Cardiac muscle cell (in vitro differentiated cells and primary cell): Measurements from ENCODE around the gene CCDC88C. TPM values are rescaled to one million over a fixed set of nuclear protein-coding genes. Genes with fewer than 3 reads are reported as not detected.

Experiments
- DNase-seq, 2 donors: peaks; one replicate each; pipeline versions ENCODE4 v3.0.0 to v3.0.0-alpha.2; 2010 to 2017; ENCODE audit warnings: low read depth in 1 of 2, low spot score in 1 of 2
- H3K27ac ChIP-seq: fragments of 200-600 bp; sonication (generic); 2 replicates; pipeline ENCODE4 v1.5.1; 2016
- H3K27me3 ChIP-seq: fragments of 200-600 bp; sonication (generic); 2 replicates; pipeline ENCODE4 v1.6.0; 2016; ENCODE audit warnings: control low read depth
- H3K36me3 ChIP-seq: fragments of 200-600 bp; sonication (generic); 2 replicates; pipeline ENCODE4 v1.5.1; 2016; ENCODE audit warnings: control low read depth
- H3K4me1 ChIP-seq: fragments of 200-600 bp; sonication (generic); 2 replicates; pipeline ENCODE4 v1.8.1; 2017; ENCODE audit warnings: low read depth, mild to moderate bottlenecking, mixed run types
- H3K4me3 ChIP-seq: fragments of 200-600 bp; sonication (generic); 2 replicates; pipeline ENCODE4 v1.5.1; 2016; ENCODE audit warnings: mild to moderate bottlenecking
- H3K9me3 ChIP-seq: fragments of 200-600 bp; sonication (generic); 2 replicates; pipeline ENCODE4 v1.5.1; 2017; ENCODE audit warnings: low read depth, mild to moderate bottlenecking, control low read depth
- polyA plus RNA-seq: library from polyadenylated mRNA; unstranded; fragments of >200 nt; fragmentation: Nextera tagmentation; extraction: Ambion mirVana; gene quantifications from 2 replicates; pipeline ENCODE4 v1.2.1, GENCODE V29; 2016
- total RNA-seq: library from RNA; depleted of rRNA; stranded (reverse); fragments of >200 nt; gene quantifications from 2 replicates; pipeline ENCODE4 v1.2.3, GENCODE V29; 2016
- TF ChIP-seq, protein P1 (sequence below): IDR thresholded peaks from 2 replicates; pipeline ENCODE4 v1.5.1; 2012; ENCODE audit warnings: low read depth, mild to moderate bottlenecking, low read length

The CCDC88C gene
- total and polyA plus RNA-seq, 2 experiments from 2014 or later = 0.49 to 1.2 TPM

DNA sequence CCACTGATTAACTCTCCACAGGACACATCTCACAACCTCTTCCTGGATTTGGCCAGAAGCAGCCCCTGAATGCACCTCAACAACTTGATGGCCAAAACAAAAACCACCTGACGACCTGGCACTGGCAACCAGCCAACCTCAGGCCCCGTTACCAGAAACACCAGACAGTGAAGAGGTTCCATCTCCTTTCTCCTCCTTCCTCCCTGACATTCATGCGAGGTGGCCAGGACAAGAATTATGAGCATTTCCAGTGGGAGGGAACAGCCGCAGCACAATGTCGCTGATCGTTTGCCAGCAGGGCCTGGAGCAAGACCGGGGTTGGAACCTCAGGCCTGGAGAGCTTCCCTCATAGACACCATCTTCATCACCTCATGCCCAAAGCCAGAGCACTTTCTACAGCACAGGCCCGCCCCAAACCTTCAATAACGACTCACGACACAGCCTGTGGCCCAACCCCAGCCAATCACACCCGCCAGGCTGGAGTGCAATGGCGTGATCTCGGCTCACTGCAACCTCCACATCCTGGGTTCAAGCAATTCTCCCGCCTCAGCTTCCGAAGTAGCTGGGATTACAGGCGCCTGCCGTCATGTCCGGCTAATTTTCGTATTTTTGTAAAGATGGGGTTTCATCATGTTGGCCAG is 48.7 kb downstream of the CCDC88C start:
- peaks cover 59% of the 10 kb centered on the region for H3K27me3 ChIP-seq

DNA sequence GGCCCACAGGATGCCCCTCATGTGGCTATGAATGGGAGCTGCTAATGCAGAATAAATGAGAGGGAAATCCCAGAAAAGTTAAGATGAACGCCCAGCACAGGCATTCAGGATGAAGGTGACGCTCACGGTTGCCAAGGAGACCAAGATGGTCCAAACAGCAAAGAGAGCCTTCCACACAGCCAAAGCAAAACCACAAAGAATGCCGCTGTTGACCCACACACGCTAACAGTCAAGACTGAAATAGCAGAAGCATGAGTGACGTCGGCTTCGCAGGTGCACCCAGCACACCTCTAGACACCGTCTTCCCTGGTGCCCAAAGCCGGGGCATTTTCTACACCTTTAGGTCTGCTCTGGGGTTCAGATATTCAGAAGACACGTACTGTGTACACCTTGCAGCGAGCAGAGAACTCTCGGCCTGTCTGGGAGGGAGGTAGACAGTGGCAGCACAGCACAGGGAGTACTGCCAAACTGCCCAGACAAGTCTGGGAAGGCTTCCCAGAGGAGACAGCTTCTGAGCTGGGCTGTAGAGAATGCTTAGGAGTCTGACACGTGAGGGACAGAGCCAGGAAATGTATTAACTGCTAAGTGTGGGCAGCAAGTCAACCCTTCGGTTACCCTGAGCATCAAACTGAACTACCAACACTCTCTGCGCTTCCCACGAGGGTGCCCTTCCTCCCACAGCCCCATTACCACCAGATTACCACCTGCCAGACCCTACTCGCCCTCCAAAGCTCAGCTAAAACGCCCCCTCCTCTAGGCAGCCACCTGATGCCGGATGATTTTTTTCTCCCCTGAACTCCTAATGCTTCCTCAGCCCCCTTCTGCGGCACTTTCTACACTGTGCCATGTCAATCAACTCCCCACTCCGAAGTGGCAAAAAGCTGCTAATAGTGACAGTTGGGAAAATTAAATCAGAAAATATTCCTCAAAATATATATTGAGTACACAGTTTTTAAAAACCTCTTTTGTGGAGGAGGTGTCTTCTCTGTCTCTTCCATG is 50.1 kb downstream of the CCDC88C start:
- TF ChIP-seq, protein P1, sequence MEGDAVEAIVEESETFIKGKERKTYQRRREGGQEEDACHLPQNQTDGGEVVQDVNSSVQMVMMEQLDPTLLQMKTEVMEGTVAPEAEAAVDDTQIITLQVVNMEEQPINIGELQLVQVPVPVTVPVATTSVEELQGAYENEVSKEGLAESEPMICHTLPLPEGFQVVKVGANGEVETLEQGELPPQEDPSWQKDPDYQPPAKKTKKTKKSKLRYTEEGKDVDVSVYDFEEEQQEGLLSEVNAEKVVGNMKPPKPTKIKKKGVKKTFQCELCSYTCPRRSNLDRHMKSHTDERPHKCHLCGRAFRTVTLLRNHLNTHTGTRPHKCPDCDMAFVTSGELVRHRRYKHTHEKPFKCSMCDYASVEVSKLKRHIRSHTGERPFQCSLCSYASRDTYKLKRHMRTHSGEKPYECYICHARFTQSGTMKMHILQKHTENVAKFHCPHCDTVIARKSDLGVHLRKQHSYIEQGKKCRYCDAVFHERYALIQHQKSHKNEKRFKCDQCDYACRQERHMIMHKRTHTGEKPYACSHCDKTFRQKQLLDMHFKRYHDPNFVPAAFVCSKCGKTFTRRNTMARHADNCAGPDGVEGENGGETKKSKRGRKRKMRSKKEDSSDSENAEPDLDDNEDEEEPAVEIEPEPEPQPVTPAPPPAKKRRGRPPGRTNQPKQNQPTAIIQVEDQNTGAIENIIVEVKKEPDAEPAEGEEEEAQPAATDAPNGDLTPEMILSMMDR = no peak
- H3K27ac ChIP-seq = no peak overlapping the region
- DNase-seq = peak in 1 of 2 donors; percentile 49
- H3K9me3 ChIP-seq = no peaks in the 10 kb centered on the region
- H3K4me3 ChIP-seq = no peak overlapping the region
- H3K27me3 ChIP-seq = peaks cover 46% of the 10 kb centered on the region
- no peaks in the 10 kb centered on the region for H3K4me1 ChIP-seq
- no peaks in the 10 kb centered on the region for H3K36me3 ChIP-seq

More for the DNA sequence above, 48.7 kb downstream of the CCDC88C start:
- TF ChIP-seq, protein P1 = no peak
- no peaks in the 10 kb centered on the region for H3K36me3 ChIP-seq
- H3K27ac ChIP-seq = no peak overlapping the region
- H3K4me1 ChIP-seq = no peaks in the 10 kb centered on the region
- DNase-seq = no peak
- H3K4me3 ChIP-seq = no peak overlapping the region
- H3K9me3 ChIP-seq = no peaks in the 10 kb centered on the region

DNA sequence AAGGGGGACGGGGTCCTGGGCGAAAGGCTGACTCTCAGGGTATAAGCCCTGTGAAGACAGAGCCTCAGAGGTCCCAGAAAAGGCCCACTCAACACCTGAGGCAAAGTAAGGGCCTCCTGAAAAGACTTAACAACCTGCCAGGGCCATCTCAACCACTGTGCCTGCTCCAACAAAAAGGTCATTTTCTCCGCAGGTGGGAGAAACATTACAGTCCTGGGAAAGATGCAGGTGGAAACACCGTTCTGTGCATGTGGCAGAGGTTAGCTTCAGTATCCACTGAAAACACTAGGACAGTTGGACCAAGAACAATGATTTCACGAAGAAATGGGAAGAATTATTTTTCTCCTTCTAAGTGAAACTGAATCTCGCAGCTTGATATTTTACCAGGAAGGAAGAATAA is 50.9 kb downstream of the CCDC88C start:
- H3K4me3 ChIP-seq = no peak overlapping the region
- H3K36me3 ChIP-seq = no peaks in the 10 kb centered on the region
- no peaks in the 10 kb centered on the region for H3K9me3 ChIP-seq
- DNase-seq = no peak
- TF ChIP-seq, protein P1 = no peak
- peaks cover 45% of the 10 kb centered on the region for H3K27me3 ChIP-seq
- no peak overlapping the region for H3K27ac ChIP-seq
- H3K4me1 ChIP-seq = no peaks in the 10 kb centered on the region

DNA sequence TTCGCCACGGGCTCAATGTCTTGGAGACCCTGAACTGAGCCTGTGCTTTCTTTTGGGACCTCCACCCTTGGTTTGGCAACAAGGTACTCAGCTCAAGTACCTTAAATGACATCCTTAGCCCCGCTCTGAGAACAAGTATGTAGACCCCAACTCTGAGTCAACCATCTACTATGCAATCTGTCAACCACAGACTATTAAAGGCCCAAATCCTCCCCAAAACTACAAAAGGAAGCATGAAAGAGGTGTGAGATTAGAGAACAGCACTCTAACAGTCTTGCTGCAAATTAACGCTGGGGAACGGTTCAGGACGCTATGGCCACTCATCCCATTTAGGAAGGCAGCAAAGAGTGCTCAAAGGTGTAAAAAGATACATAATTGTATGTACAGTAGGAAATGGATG is 52.1 kb downstream of the CCDC88C start:
- peaks cover 46% of the 10 kb centered on the region for H3K27me3 ChIP-seq
- no peaks in the 10 kb centered on the region for H3K9me3 ChIP-seq
- TF ChIP-seq, protein P1 = no peak
- no peaks in the 10 kb centered on the region for H3K36me3 ChIP-seq
- H3K4me3 ChIP-seq = no peak overlapping the region
- H3K27ac ChIP-seq = no peak overlapping the region
- H3K4me1 ChIP-seq = no peaks in the 10 kb centered on the region
- no peak for DNase-seq

DNA sequence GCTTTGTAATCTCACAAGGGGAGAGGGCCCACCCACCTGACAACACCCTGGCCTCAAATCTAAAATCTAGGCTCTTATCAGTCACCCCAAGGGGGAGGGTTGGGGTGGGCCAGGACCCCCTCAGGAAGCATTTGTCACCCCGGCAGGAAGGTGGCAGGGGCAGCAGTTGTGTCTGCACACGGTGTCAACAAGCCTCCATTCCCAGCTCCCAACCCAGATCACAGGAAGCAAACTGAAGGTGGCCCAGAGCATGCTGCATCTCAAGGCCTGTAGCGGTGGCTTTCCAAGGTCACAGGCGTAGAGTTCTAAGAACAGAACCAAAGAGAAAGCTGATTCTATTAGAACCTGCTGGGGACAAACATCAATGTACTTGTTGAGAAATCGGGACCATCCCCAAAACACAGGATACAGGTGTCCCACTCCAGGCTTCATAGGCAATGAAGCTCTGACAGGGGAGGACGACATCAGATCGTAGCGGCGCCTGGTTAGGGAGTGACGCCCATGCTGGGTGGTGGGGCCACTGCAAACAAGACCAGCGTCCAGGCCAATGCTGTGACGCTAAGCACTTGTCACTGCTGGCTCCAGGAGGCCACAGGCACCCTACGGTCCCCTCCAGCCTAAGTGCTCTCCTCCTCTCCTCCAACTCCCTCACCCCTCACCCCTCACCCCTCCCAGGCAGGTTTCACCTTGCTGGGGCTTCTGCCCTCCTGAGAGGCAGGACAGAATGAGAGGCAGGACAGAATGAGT is 52.9 kb downstream of the CCDC88C start:
- Histone ChIP-seq H3K27ac (no peak overlapping the region), H3K27me3 (peaks cover 47% of the 10 kb centered on the region), H3K36me3 (no peaks in the 10 kb centered on the region), H3K9me3 (no peaks in the 10 kb centered on the region), H3K4me1 (no peaks in the 10 kb centered on the region), H3K4me3 (no peak overlapping the region)
- TF ChIP-seq, protein P1 = no peak
- DNase-seq = no peak
